Measurements from ENCODE around the gene PFKFB4. TPM values are rescaled to one million over a fixed set of nuclear protein-coding genes. Genes with fewer than 3 reads are reported as not detected.

The PFKFB4 gene
- total RNA-seq, 1 donor = 18.1 TPM

DNA sequence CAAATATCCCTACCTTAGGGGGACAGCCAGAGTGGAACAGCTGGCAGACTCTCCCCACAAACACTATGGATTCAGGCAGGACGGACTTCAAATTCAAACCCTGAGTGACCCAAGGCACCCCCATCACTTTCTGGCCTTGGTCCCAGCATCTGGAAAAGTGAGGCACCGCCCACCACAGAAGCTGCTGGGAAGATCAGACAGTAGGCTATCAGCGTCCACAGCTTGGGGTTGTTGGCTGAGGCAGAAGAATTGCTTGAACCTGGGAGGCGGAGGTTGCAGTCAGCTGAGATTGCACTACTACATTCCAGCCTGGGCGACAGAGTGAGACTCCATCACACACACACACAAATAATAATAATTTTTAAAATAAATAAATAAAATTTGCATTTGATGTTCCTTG, 8.5 kb downstream of the PFKFB4 start:
- DNase-seq (ENCODE audit: low read depth) = no peak
- TF ChIP-seq, protein P1, sequence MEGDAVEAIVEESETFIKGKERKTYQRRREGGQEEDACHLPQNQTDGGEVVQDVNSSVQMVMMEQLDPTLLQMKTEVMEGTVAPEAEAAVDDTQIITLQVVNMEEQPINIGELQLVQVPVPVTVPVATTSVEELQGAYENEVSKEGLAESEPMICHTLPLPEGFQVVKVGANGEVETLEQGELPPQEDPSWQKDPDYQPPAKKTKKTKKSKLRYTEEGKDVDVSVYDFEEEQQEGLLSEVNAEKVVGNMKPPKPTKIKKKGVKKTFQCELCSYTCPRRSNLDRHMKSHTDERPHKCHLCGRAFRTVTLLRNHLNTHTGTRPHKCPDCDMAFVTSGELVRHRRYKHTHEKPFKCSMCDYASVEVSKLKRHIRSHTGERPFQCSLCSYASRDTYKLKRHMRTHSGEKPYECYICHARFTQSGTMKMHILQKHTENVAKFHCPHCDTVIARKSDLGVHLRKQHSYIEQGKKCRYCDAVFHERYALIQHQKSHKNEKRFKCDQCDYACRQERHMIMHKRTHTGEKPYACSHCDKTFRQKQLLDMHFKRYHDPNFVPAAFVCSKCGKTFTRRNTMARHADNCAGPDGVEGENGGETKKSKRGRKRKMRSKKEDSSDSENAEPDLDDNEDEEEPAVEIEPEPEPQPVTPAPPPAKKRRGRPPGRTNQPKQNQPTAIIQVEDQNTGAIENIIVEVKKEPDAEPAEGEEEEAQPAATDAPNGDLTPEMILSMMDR (IDR thresholded peaks at IDR 0.05; ENCODE audit: insufficient read depth, low read depth, low read length) = no peak
- no peak overlapping the region for H3K4me3 ChIP-seq (ENCODE audit: low read depth, low read length)

DNA sequence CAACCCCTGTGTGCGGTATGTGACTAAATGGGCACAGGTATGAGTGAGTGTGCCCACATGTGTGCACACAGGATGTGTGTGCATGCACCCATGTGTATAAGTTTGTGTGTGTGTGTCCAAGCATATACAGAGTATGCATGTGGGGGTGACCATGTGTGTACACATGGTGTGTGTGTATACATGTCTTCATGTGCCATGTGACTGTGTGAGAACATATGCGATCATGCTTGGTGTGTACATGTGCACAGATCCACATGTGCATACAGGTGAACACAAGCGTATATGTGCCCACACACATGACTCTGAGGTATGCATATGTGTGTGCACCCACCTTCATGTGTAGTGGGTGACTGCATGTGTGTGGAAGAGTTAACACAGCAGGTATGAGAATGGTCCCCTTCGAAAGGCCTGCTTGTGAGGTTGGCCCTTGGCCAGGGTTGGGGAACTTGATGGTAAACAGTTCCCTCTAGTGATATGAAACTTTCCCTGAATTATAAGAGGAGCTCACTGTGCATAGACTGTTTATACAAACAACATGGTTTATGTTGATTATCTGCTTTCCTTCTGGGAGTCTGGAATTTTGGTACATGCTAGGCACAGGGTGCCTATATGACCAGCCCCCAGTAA, 10.3 kb downstream of the PFKFB4 start:
- no peak for DNase-seq (ENCODE audit: low read depth)
- TF ChIP-seq, protein P1 (IDR thresholded peaks at IDR 0.05; ENCODE audit: insufficient read depth, low read depth, low read length) = no peak
- no peak overlapping the region for H3K4me3 ChIP-seq (ENCODE audit: low read depth, low read length)

DNA sequence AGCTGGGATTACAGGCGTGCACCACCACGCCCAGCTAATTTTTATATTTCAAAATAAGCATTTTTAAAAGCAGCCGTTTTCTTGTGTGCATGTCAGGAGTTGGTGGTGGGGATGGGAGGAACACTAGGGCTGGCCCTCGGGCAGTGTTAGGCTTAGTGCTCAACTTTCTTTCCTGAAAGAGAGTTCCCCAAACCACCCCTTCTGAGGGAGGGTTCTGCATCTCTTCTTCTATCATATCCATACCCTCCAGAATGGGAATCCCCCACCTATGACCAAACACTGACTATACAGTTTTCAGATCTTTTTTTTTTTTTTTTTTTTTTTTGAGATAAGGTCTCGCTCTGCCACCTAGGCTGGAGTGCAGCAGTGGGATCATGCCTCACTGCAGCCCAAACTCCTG, 12.5 kb downstream of the PFKFB4 start:
- H3K4me3 ChIP-seq (ENCODE audit: low read depth, low read length) = no peak overlapping the region
- DNase-seq (ENCODE audit: low read depth) = no peak
- TF ChIP-seq, protein P1 (IDR thresholded peaks at IDR 0.05; ENCODE audit: insufficient read depth, low read depth, low read length) = no peak

DNA sequence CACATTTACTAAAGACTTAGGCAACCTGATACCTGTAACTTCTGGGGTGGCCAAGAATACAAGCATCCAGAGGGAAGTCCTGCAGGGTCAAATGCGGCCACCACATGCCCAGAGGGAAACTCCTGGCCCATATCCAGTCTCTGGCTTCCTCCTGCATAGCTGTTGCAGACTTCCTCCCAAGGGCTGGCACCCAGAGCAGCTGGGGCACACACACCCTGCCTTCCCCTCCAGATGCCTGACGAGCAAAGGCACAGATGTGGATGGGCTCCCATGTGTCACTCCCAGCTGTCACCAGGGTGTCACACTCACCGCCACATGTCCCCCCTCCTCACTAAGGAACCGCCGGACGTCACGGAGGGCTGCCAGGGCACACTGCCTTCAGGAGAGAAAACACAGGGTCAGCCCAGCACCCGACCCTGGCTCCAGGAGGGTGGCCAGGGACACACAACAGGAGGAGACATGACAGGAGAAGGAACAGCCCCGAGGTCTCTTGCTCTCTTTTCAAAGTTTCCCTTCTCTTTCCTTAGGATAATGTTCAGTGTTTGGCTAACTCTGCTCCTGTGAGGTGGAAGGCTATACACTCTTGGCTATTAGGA, 13.2 kb downstream of the PFKFB4 start:
- TF ChIP-seq, protein P1 (IDR thresholded peaks at IDR 0.05; ENCODE audit: insufficient read depth, low read depth, low read length) = no peak
- DNase-seq (ENCODE audit: low read depth) = no peak

DNA sequence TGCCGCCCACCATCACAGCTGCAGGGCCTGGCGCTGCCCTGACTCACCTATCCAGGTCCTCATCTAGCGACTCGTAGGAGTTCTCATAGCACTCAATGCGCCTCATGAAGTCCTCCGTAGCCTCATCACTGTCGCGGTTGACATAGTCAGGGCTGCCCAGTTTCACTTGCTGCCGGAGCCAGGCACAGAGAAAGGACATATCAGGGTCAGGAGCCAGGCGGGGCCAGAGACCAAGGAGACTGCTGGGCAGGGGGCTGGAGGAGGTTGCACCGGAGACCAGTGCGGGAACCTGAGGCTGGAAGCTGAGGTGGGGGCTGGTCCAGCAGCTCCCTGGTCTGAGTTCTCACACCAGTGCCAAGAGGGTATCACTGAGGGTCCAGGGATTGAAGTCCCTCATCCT, 18.2 kb downstream of the PFKFB4 start:
- TF ChIP-seq, protein P1 (IDR thresholded peaks at IDR 0.05; ENCODE audit: insufficient read depth, low read depth, low read length) = no peak
- DNase-seq (ENCODE audit: low read depth) = no peak
- no peak overlapping the region for H3K4me3 ChIP-seq (ENCODE audit: low read depth, low read length)

More for the DNA sequence above, 13.2 kb downstream of the PFKFB4 start:
- no peak overlapping the region for H3K4me3 ChIP-seq (ENCODE audit: low read depth, low read length)

DNA sequence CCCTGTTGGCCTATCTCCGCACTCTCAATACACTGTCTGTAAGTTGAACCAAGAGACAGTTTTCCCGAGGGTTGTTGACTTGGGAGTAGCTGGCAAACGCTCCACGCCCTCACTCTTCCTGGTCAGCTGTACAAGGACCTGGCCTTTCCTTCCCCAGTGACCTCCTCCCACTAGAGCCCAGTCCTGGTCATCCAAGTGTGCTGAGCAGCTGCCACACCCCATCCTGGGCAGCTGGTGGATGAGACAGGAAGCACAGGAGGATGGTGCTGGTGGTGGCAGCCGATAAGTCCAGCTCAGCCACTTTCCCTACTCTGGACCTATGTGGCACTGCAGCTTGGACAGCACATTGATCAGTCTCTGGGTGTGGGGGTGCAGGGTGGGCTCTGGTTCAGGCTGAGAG, 19.8 kb downstream of the PFKFB4 start:
- TF ChIP-seq, protein P1 (IDR thresholded peaks at IDR 0.05; ENCODE audit: insufficient read depth, low read depth, low read length) = no peak
- DNase-seq (ENCODE audit: low read depth) = no peak
- H3K4me3 ChIP-seq (ENCODE audit: low read depth, low read length) = no peak overlapping the region

DNA sequence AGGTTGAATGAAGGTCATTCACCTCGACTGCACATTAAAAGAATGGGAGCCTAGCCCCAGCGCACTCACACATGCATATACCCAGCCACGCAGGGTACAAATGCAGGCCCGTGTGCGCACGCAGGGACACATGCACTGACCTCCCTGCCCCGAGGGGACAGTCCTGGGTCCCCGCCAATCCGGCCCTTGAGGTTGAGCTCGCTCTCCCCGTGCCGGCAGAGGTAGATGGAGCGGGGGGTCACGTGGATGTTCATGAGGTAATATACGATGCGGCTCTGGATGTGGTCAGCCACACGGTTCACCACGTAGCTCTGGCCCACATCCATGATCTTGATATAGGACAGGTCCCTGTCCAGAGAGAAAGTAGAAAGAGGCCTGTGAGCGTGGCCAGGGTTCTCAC, 20.5 kb downstream of the PFKFB4 start:
- DNase-seq (ENCODE audit: low read depth) = no peak
- TF ChIP-seq, protein P1 (IDR thresholded peaks at IDR 0.05; ENCODE audit: insufficient read depth, low read depth, low read length) = no peak
- no peak overlapping the region for H3K4me3 ChIP-seq (ENCODE audit: low read depth, low read length)
